Trophoblast cell (in vitro differentiated cells and primary cell): ENCODE results near the gene SLC9C2.
"Not testable (repeated sequence)": the region's sequence is repeated elsewhere in the genome, so short reads cannot be mapped to it uniquely, and the experiment has no call there.

Experiments
- DNase-seq, 2 donors: peaks; one replicate each; pipeline ENCODE4 v3.0.0-alpha.2; 2016
- H2AFZ ChIP-seq: 2 replicates; pipeline ENCODE4 v1.6.1; 2013; ENCODE audit warnings: low read length, moderate library complexity, mild to moderate bottlenecking; ENCODE audit not compliant: insufficient read depth, poor library complexity
- H2AK5ac ChIP-seq: 2 replicates; pipeline ENCODE4 v1.6.1; 2013; ENCODE audit warnings: mild to moderate bottlenecking, low read length
- H2BK120ac ChIP-seq: 2 replicates; pipeline ENCODE4 v1.6.1; 2013; ENCODE audit warnings: low read length, mild to moderate bottlenecking, moderate library complexity; ENCODE audit not compliant: insufficient read depth, poor library complexity
- H2BK12ac ChIP-seq: 2 replicates; pipeline ENCODE4 v1.6.1; 2013; ENCODE audit warnings: mild to moderate bottlenecking, low read length, moderate library complexity
- H2BK5ac ChIP-seq: 2 replicates; pipeline ENCODE4 v1.6.1; 2013; ENCODE audit warnings: low read length, low read depth, moderate library complexity, mild to moderate bottlenecking; ENCODE audit not compliant: poor library complexity
- H3K14ac ChIP-seq: 2 replicates; pipeline ENCODE4 v1.6.1; 2013; ENCODE audit warnings: mild to moderate bottlenecking, low read length
- H3K18ac ChIP-seq: 2 replicates; pipeline ENCODE4 v1.6.1; 2013; ENCODE audit warnings: mild to moderate bottlenecking, low read length
- H3K23ac ChIP-seq: 2 replicates; pipeline ENCODE4 v1.6.1; 2013; ENCODE audit warnings: low read length
- H3K27ac ChIP-seq: 2 replicates; pipeline ENCODE4 v1.5.1; 2013; ENCODE audit warnings: low read depth, mild to moderate bottlenecking, inconsistent platforms, low read length, moderate library complexity
- H3K27me3 ChIP-seq: 2 replicates; pipeline ENCODE4 v1.6.1; 2013; ENCODE audit warnings: inconsistent platforms, mild to moderate bottlenecking, low read length, moderate library complexity; ENCODE audit not compliant: insufficient read depth
- H3K36me3 ChIP-seq, 2 experiments: 1 replicate in 1 of 2; 2 replicates in 1 of 2; pipeline ENCODE4 v1.6.1; 2013; ENCODE audit warnings: low read length in 2 of 2, mild to moderate bottlenecking in 2 of 2, moderate library complexity in 1 of 2; ENCODE audit not compliant: insufficient read depth in 2 of 2, control insufficient read depth in 1 of 2
- H3K4ac ChIP-seq: 2 replicates; pipeline ENCODE4 v1.6.1; 2013; ENCODE audit warnings: low read depth, mild to moderate bottlenecking, low read length, moderate library complexity
- H3K4me1 ChIP-seq, 2 experiments: 1 replicate in 1 of 2; 2 replicates in 1 of 2; pipeline ENCODE4 v1.6.1; 2013; ENCODE audit warnings: low read length in 2 of 2, mild to moderate bottlenecking in 2 of 2, moderate library complexity in 1 of 2; ENCODE audit not compliant: insufficient read depth in 2 of 2, control insufficient read depth in 1 of 2
- H3K4me2 ChIP-seq: 2 replicates; pipeline ENCODE4 v1.6.1; 2013; ENCODE audit warnings: inconsistent platforms, mild to moderate bottlenecking, low read length, moderate library complexity
- H3K4me3 ChIP-seq: 2 replicates; pipeline ENCODE4 v1.5.1; 2013; ENCODE audit warnings: mild to moderate bottlenecking, low read depth, low read length, inconsistent platforms
- H3K79me1 ChIP-seq: one replicate; pipeline ENCODE4 v1.6.1; 2013; ENCODE audit warnings: low read length
- H3K79me2 ChIP-seq: 2 replicates; pipeline ENCODE4 v1.6.1; 2013; ENCODE audit warnings: low read length, mild to moderate bottlenecking; ENCODE audit not compliant: control insufficient read depth, insufficient read depth, poor library complexity
- H3K9ac ChIP-seq: 2 replicates; pipeline ENCODE4 v1.6.1; 2013; ENCODE audit warnings: mild to moderate bottlenecking, low read length
- H3K9me3 ChIP-seq: 2 replicates; pipeline ENCODE4 v1.6.1; 2013; ENCODE audit warnings: low read depth, mild to moderate bottlenecking, control low read depth, inconsistent platforms, low read length; ENCODE audit not compliant: insufficient read depth
- H4K12ac ChIP-seq: 2 replicates; pipeline ENCODE4 v1.6.1; 2013; ENCODE audit warnings: low read depth, mild to moderate bottlenecking, low read length, moderate library complexity
- H4K8ac ChIP-seq: 2 replicates; pipeline ENCODE4 v1.6.1; 2013; ENCODE audit warnings: low read depth, mild to moderate bottlenecking, low read length, moderate library complexity
- H4K91ac ChIP-seq: one replicate; pipeline ENCODE4 v1.6.1; 2013; ENCODE audit warnings: low read depth, mild to moderate bottlenecking, low read length, moderate library complexity
- WGBS: extraction: QIAGEN DNeasy Blood & Tissue Kit; methylation state at CpG from one replicate; pipeline ENCODE4 v1.1.7; 2013; ENCODE audit warnings: missing lambda C conversion rate; ENCODE audit not compliant: insufficient read length, insufficient coverage; ENCODE audit errors: extremely low coverage; 5-methylcytosine and 5-hydroxymethylcytosine counted together

SLC9C2 gene

GRCh38 chr1:173476665-173477285 lies 126.1 kb downstream of the SLC9C2 start:
- Histone ChIP-seq H3K9me3 (no peaks in the 10 kb centered on the region), H2BK5ac (peak overlapping the region; percentile 78), H3K18ac (peak overlapping the region; percentile 71), H4K8ac (peak overlapping the region; percentile 84), H3K79me2 (peaks cover 14% of the 10 kb centered on the region), H3K36me3 (peaks cover 3 to 8% of the 10 kb centered on the region in 2 experiments), H3K27ac (peak overlapping the region; percentile 93), H4K91ac (peak overlapping the region; percentile 93), H3K4me1 (peaks cover 4 to 15% of the 10 kb centered on the region in 2 experiments), H3K9ac (peak overlapping the region; percentile 0), H2AK5ac (no peak overlapping the region), H3K23ac (no peak overlapping the region), H3K4me2 (peak overlapping the region; percentile 69), H3K4me3 (peak overlapping the region; percentile 76), H2AFZ (peak overlapping the region; percentile 84), H3K27me3 (no peaks in the 10 kb centered on the region), H4K12ac (peak overlapping the region; percentile 78), H2BK12ac (no peak overlapping the region), H3K14ac (peak overlapping the region; percentile 83), H3K4ac (peak overlapping the region; percentile 5), H3K79me1 (peaks cover 22% of the 10 kb centered on the region), H2BK120ac (peak overlapping the region; percentile 69)
- peak; percentile 96 to 97 for DNase-seq
- WGBS: no CpG with 5 or more reads among the region's 62 CpGs

- H4K12ac ChIP-seq: no peak overlapping the region
- no peaks in the 10 kb centered on the region for H3K27me3 ChIP-seq
- peaks cover 14% of the 10 kb centered on the region for H3K79me2 ChIP-seq
- no CpG with 5 or more reads among the region's 5 CpGs for WGBS
- peak overlapping the region; percentile 93 for H3K27ac ChIP-seq
- H3K14ac ChIP-seq: no peak overlapping the region
- H3K4ac ChIP-seq: peak overlapping the region; percentile 67
- H3K4me2 ChIP-seq: peak overlapping the region; percentile 69
- peak overlapping the region; percentile 76 for H3K4me3 ChIP-seq
- peak overlapping the region; percentile 78 for H2BK5ac ChIP-seq
- H4K8ac ChIP-seq: no peak overlapping the region
- no peak overlapping the region for H2BK12ac ChIP-seq
- H3K23ac ChIP-seq: no peak overlapping the region
- peaks cover 4 to 15% of the 10 kb centered on the region in 2 experiments for H3K4me1 ChIP-seq
- no peak overlapping the region for H4K91ac ChIP-seq
- H3K9me3 ChIP-seq: no peaks in the 10 kb centered on the region
- no peak overlapping the region for H3K18ac ChIP-seq
- no peak overlapping the region for H2AFZ ChIP-seq
- no peak overlapping the region for H2BK120ac ChIP-seq
- no peak overlapping the region for H2AK5ac ChIP-seq
- H3K36me3 ChIP-seq: peaks cover 2% of the 10 kb centered on the region in 2 experiments
- H3K79me1 ChIP-seq: peaks cover 22% of the 10 kb centered on the region
- H3K9ac ChIP-seq: no peak overlapping the region
- no peak for DNase-seq
Measured at GRCh38 chr1:173476197-173476664, 126.6 kb downstream of the SLC9C2 start.

DNA sequence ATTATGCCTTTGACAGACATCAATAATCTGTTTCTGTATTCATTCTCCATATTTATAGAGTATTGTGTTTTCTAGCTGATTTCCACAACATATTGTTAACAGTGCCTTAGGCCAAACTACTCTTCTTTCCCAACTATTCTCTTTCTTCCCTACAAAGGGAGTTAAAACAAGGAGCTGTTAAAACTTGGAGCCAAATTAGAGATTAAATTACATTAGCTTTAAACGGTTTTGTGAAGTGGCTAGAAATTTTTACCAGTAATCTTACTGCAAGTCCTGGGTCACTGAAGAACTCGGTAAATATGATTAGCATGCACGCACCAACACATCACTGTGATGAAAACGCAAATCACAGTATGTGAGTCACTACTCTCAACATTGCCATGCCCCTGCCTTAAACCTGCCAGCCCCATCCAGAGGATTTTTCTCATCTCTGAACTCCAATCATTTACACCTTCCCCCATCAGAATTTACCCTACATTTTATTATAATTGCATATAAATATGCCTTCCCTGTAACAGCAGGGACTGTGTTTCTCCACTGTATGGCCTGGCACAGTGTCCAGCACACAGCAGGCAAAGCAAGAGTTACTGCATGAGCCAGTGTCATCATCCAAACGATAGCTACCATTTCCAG lies 127.2 kb downstream of the SLC9C2 start:
- H2AK5ac ChIP-seq: no peak overlapping the region
- H4K91ac ChIP-seq: no peak overlapping the region
- peaks cover 5% of the 10 kb centered on the region for H3K9me3 ChIP-seq
- WGBS: no CpG with 5 or more reads among the region's 5 CpGs
- no peaks in the 10 kb centered on the region for H3K27me3 ChIP-seq
- H3K79me2 ChIP-seq: peaks cover 14% of the 10 kb centered on the region
- no peak overlapping the region for H3K9ac ChIP-seq
- peak overlapping the region; percentile 84 for H3K27ac ChIP-seq
- peak overlapping the region; percentile 36 for H2BK5ac ChIP-seq
- no peak overlapping the region for H2AFZ ChIP-seq
- H3K18ac ChIP-seq: no peak overlapping the region
- peaks cover 2 to 6% of the 10 kb centered on the region in 2 experiments for H3K36me3 ChIP-seq
- H3K14ac ChIP-seq: no peak overlapping the region
- no peak overlapping the region for H4K8ac ChIP-seq
- H2BK120ac ChIP-seq: no peak overlapping the region
- DNase-seq: peak; percentile 22 to 76
- H3K4me2 ChIP-seq: peak overlapping the region; percentile 69
- H3K23ac ChIP-seq: no peak overlapping the region
- H2BK12ac ChIP-seq: no peak overlapping the region
- peak overlapping the region; percentile 67 for H3K4ac ChIP-seq
- peaks cover 4 to 15% of the 10 kb centered on the region in 2 experiments for H3K4me1 ChIP-seq
- peaks cover 22% of the 10 kb centered on the region for H3K79me1 ChIP-seq
- H4K12ac ChIP-seq: no peak overlapping the region
- H3K4me3 ChIP-seq: no peak overlapping the region

DNA sequence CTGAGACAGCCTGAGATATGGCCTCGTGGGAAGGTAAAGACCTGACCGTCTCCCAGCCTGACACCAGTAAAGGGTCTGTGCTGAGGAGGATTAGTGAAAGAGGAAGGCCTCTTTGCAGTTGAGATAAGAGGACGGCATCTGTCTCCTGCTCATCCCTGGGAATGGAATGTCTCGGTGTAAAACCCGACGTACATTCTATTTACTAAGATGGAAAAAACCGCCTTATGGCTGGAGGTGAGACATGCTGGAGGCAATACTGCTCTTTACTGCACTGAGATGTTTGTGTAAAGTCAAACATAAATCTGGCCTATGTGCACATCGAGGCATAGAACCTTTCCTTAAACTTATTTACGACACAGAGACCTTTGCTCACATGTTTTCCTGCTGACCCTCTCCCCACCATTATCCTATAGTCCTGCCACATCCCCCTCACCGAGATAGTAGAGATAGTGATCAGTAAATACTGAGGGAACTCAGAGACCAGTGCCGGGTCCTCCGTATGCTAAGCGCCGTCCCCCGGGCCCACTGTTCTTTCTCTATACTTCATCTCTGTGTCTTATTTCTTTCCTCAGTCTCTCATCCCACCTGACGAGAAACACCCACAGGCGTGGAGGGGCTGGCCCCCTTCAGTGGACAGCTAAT lies 128.0 kb downstream of the SLC9C2 start:
- H4K91ac ChIP-seq: peak overlapping the region; percentile 52

More for the DNA sequence above, 128.0 kb downstream of the SLC9C2 start:
- WGBS: no CpG with 5 or more reads among the region's 17 CpGs
- not testable (repeated sequence) for H4K12ac ChIP-seq, H3K23ac ChIP-seq, H3K9ac ChIP-seq, H3K14ac ChIP-seq, H3K9me3 ChIP-seq, H3K36me3 ChIP-seq, H3K27me3 ChIP-seq, H2AFZ ChIP-seq, H3K18ac ChIP-seq, H3K4me3 ChIP-seq, H3K4ac ChIP-seq, H2BK12ac ChIP-seq, H2AK5ac ChIP-seq
- Histone ChIP-seq H3K4me1 (peaks cover 4 to 15% of the 10 kb centered on the region in 2 experiments), H3K27ac (peak overlapping the region; percentile 84), H3K79me1 (peaks cover 22% of the 10 kb centered on the region), H3K4me2 (peak overlapping the region; percentile 17), H3K79me2 (peaks cover 14% of the 10 kb centered on the region), H2BK120ac (peak overlapping the region; percentile 64), H4K8ac (peak overlapping the region; percentile 55), H2BK5ac (peak overlapping the region; percentile 57)
- DNase-seq: peak in 1 of 2 donors; percentile 12
